PC-9 (cell line): ENCODE measurements around the gene POLR3C.

Experiments used
- EZH2 ChIP-seq: fragments of 200-600 bp; sonication (generic); IDR thresholded peaks from 2 replicates; pipeline ENCODE4 v1.8.0; 2017; ENCODE audit warnings: antibody characterized with exemption, low read depth
- TF ChIP-seq, protein P1 (sequence below): fragments of 200-600 bp; sonication (generic); conservative IDR thresholded peaks from 2 replicates; pipeline ENCODE4 v1.6.1; 2017; ENCODE audit warnings: mixed run types, antibody characterized with exemption, mild to moderate bottlenecking, moderate library complexity

GRCh38 chr1:145858238-145858900 lies 34.4 kb downstream of the POLR3C start:
- TF ChIP-seq, protein P1, sequence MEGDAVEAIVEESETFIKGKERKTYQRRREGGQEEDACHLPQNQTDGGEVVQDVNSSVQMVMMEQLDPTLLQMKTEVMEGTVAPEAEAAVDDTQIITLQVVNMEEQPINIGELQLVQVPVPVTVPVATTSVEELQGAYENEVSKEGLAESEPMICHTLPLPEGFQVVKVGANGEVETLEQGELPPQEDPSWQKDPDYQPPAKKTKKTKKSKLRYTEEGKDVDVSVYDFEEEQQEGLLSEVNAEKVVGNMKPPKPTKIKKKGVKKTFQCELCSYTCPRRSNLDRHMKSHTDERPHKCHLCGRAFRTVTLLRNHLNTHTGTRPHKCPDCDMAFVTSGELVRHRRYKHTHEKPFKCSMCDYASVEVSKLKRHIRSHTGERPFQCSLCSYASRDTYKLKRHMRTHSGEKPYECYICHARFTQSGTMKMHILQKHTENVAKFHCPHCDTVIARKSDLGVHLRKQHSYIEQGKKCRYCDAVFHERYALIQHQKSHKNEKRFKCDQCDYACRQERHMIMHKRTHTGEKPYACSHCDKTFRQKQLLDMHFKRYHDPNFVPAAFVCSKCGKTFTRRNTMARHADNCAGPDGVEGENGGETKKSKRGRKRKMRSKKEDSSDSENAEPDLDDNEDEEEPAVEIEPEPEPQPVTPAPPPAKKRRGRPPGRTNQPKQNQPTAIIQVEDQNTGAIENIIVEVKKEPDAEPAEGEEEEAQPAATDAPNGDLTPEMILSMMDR: no peak
- TF ChIP-seq EZH2: no peak
